ENCODE results near the gene CTSF.

Gene CTSF

DNA sequence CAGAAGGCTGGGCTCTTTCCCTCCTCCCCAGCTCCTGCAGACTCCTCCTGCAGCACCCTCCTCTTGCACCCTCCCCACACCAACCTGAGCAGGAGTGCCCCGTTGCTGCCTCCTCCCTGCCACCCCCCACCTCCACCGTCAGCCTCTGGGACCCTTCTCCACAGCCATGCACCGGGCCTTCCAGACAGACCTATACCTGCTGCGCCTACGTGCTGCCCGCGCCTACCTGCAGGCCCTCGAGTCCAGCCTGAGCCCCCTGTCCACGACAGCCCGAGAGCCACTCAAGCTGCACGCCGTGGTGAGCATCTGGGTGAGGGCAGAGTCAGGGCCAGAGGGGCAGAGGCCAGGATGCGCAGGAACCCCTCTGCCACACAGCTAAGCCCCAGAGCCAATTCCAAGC lies 38.8 kb downstream of the CTSF start:
- DNase-seq = no peak

DNA sequence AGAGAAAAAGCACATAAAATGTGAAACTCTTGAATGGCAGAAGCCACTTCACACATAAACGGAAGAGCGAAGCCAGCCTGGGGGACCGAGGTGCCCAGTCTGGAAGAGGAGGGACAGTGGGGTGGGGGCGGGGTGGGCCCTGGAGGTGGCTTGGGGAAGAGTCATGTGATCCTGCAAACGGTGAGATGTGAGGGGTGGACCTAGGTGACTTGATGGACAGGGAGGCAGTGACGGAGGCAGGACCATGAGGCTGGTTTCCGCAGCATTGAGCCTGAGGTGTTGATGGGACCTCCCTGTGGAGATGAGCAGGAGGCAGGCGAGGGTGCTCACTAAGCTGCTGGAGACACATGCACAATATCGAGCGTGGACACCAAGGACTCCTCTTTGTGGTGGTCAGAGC lies 39.3 kb downstream of the CTSF start:
- no peak for DNase-seq

DNA sequence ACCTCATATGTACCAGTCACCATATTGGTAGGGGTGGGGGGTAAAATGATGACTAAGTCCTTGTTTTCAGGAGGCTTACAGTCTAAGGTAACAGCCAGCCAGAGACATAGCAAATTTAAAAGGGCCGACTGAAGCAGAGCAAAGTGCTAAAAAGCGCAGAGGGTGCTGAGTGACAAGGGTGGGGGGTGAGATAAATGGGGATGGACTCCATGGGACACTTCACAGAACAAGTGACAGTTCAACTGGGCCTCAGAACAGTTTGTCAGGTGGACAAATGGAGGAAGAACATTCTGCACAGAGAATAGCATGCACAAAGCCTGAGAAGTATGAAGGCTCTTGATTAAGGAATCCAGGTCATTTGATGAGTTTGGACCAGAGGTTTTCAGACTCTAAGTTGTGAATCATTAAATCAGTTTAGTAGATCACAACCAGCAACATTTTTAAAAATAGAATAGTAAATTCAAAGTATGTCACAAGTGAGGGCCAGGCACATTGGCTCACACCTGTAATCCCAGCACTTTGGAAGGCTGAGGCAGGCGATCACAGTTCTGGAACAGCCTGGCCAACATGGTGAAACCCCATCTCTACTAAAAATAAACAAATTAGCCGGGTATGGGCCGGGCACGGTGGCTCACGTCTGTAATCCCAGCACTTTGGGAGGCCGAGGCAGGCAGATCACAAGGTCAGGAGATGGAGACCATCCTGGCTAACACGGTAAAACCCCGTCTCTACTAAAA lies 43.9 kb downstream of the CTSF start:
- DNase-seq = no peak

DNA sequence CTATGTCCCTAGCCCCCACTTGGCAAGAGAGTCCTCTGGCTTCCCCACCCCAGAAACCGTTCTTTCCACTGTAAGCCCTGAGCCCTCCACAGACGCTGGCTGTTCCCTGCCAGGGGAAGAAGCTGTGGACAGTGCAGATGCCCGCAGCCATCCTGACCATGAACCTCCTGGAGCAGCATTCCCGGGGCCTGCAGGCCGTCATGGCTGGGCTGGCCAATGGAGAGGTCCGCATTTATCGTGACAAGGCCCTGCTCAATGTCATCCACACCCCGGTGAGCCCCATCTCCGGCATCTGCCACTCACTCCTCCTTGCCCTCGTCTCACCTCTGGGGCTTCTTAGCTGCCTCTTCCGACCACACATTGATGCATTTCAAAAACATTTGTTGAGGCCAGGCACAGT lies 44.8 kb downstream of the CTSF start:
- DNase-seq = no peak
